AG09309 (cell line): ENCODE data around the gene ZRANB1.

Experiments
- DNase-seq: peaks from one replicate; pipeline ENCODE4 v3.0.0-alpha.2; 2010; ENCODE audit warnings: low read depth
- H3K4me3 ChIP-seq: 2 replicates; pipeline ENCODE4 v1.5.1; 2011; ENCODE audit warnings: mild to moderate bottlenecking, low read depth, low read length, moderate library complexity; ENCODE audit not compliant: control insufficient read depth
- TF ChIP-seq, protein P1 (sequence below): IDR thresholded peaks from 2 replicates; pipeline ENCODE4 v1.5.1; 2011; ENCODE audit warnings: mild to moderate bottlenecking, low read depth, low read length, inconsistent platforms; ENCODE audit not compliant: insufficient read depth, control insufficient read depth; ENCODE audit errors: missing control alignments

The ZRANB1 gene

DNA sequence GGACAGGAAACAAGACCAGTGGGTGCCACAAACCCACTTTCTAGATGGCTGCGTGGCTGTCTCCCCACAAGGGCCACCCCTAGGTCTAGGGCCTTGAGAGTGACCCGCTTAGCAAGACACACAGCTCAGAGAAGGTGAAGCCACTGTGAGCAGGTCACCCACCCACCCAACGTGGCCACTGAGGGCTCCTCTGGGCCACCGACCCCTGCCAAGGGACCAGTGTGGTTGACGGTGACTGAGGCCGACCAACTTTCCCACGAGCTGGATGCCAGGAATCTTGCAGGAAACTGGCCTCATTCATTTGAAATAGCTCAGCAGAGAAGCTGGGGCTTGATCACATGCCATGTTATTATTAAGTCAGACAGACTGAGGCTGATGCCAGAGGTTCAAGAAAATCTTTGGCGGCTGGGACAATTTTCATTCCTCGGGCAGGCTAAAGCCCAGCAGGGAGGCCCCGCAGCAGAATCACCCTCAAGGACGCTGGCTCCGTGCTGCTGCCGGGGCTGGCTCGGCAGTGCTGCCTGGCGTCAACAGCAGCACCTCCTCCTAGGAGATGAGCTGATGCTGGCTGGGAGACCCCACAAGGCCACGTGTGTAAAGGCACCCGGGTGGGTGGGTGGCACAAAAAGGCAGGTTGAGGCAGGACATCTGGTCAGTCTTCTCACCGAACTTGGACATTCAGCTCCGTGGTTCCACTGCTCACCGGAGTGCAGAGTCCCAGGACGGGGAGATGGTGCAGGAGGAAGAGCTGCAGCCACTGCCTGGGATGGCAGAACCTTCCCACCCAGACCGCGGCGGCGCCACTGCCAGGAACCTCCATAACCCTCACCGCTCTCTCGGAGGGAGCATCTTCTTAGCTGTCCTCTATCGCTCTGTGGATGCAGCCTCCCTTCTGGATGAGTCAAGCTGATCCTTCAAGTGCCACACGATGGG is 57.8 kb downstream of the ZRANB1 start:
- DNase-seq, result peak; percentile 61
- no peak overlapping the region for H3K4me3 ChIP-seq
- TF ChIP-seq, protein P1, sequence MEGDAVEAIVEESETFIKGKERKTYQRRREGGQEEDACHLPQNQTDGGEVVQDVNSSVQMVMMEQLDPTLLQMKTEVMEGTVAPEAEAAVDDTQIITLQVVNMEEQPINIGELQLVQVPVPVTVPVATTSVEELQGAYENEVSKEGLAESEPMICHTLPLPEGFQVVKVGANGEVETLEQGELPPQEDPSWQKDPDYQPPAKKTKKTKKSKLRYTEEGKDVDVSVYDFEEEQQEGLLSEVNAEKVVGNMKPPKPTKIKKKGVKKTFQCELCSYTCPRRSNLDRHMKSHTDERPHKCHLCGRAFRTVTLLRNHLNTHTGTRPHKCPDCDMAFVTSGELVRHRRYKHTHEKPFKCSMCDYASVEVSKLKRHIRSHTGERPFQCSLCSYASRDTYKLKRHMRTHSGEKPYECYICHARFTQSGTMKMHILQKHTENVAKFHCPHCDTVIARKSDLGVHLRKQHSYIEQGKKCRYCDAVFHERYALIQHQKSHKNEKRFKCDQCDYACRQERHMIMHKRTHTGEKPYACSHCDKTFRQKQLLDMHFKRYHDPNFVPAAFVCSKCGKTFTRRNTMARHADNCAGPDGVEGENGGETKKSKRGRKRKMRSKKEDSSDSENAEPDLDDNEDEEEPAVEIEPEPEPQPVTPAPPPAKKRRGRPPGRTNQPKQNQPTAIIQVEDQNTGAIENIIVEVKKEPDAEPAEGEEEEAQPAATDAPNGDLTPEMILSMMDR, result no peak

- TF ChIP-seq, protein P1, result no peak
- H3K4me3 ChIP-seq, result no peak overlapping the region
- no peak for DNase-seq
Observed at GRCh38 chr10:125000366-125001312, 58.7 kb downstream of the ZRANB1 start.

DNA sequence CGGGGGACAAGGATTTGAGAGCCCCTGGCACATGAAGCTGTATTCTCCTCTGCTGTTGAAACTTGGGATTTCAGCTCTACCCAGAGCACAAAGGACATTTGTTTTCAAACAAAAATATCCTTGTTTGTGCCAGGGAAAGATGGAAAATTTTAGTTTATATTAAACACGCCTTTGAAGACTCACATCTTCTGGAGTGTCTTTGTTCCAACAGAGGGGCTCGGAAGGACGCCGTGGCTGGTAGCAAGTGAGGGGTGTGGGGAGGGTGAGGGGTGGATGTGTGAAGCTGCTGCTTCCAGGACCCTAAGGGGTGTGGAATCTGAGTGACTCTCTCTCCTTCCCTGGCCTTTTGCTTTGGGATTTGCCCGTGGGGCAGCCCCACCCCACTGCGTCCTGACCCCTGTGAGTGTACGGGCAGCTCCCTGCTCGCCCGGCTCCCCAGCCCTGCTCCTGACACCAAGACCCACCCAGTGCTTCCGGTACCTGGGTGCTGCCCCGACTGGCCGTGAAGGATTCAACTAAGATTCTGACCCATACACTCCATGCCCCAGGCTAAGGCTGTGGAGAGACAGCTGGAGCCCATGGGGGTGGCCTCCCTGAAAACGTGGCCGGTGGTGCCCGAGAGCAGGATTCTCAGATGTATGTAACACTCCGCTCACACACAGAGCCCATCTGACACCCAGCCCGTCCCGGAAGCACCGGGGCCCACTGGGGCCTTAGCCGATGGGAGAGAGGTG is 59.6 kb downstream of the ZRANB1 start:
- TF ChIP-seq, protein P1, result no peak
- no peak overlapping the region for H3K4me3 ChIP-seq
- no peak for DNase-seq

- no peak for DNase-seq
- TF ChIP-seq, protein P1, result no peak
- H3K4me3 ChIP-seq, result no peak overlapping the region
Observed at GRCh38 chr10:125002047-125002422, 60.1 kb downstream of the ZRANB1 start.

DNA sequence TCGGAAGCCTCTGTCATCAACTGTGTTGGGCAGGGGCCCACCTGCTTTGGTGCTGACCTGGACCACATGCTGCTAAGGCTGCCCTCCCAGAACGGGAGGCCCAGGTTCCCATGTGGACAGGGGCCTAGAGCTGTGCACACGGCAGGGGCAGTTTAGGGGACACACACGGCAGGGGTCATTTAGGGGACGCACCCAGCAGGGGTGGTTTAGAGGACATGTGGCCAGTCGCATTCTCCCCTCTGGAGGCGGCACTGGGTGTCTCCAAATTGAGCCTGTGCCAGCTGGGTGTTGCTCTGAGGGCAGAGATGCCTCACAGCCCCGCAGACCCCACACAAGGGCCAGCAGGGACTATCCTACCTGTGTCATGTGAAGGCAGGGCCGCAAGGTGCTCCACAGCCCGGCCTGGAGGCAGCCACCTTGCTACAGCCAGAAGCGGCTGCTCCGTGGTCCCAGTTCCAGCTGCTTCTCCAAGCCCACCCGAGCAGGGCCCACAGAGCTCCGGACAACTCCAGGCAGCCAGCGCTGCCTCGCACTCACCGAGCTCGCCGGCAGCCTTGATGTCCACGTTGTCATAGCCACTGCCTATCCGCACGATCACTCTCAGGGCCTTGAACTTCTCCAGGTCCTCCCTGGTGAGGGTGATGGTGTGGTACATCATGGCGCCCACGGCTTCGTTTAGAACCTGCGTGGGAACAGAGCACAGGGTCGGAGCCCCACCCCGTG is 60.7 kb downstream of the ZRANB1 start:
- H3K4me3 ChIP-seq, result no peak overlapping the region
- TF ChIP-seq, protein P1, result no peak
- no peak for DNase-seq
